Heart right ventricle (tissue), 16 donors: ENCODE results near the gene FOXO3. TPM values are rescaled to one million over a fixed set of nuclear protein-coding genes. Genes with fewer than 3 reads are reported as not detected.
"Not testable (repeated sequence)": the region's sequence is repeated elsewhere in the genome, so short reads cannot be mapped to it uniquely, and the experiment has no call there.

Source experiments
- ATAC-seq, 8 donors: fragments of 200-7000 bp; cut with Tn5 transposase; one replicate each; pipeline ENCODE4 v1.9.1; 2020; ENCODE audit warnings: mild to moderate bottlenecking in 8 of 8, moderate library complexity in 8 of 8, moderate number of reproducible peaks in 1 of 8
- DNase-seq, 2 donors: peaks; one replicate each; pipeline ENCODE4 v3.0.0-alpha.2; 2020
- H3K27ac ChIP-seq, 10 donors: fragments of 200-600 bp; sonication (generic) in 2 of 10; one replicate each; pipeline versions ENCODE4 v1.5.0 to v1.8.0; 2020 to 2022; ENCODE audit warnings: mild to moderate bottlenecking in 3 of 10
- H3K27me3 ChIP-seq, 7 donors: fragments of 200-600 bp; one replicate each; pipeline ENCODE4 v1.8.0; 2021 to 2022; ENCODE audit warnings: mild to moderate bottlenecking in 2 of 7
- H3K36me3 ChIP-seq, 9 donors: fragments of 200-600 bp; sonication (generic) in 1 of 9; one replicate each; pipeline versions ENCODE4 v1.5.0 to v1.8.0; 2020 to 2022; ENCODE audit warnings: mild to moderate bottlenecking in 2 of 9
- H3K4me1 ChIP-seq, 9 donors: fragments of 200-600 bp; sonication (generic) in 1 of 9; one replicate each; pipeline versions ENCODE4 v1.5.0 to v1.8.0; 2020 to 2022; ENCODE audit warnings: mild to moderate bottlenecking in 4 of 9
- H3K4me3 ChIP-seq, 10 donors: fragments of 200-600 bp; sonication (generic) in 2 of 10; one replicate each; pipeline versions ENCODE4 v1.5.0 to v1.8.0; 2020 to 2022; ENCODE audit warnings: mild to moderate bottlenecking in 7 of 10, moderate library complexity in 2 of 10
- H3K9me3 ChIP-seq, 11 donors: fragments of 200-600 bp in 10 of 11; sonication (generic) in 2 of 11; one replicate each; pipeline versions ENCODE4 v1.5.0 to v1.8.0; 2013 to 2022; ENCODE audit warnings: mild to moderate bottlenecking in 2 of 11, control low read depth in 1 of 11, moderate library complexity in 1 of 11
- WGBS, 2 donors: extraction: QIAGEN DNeasy Blood & Tissue Kit; methylation state at CpG; one replicate each; pipeline ENCODE4 v1.1.7; 2013; ENCODE audit warnings: inconsistent platforms in 1 of 2; 5-methylcytosine and 5-hydroxymethylcytosine counted together
- intact Hi-C, 10 donors: fragments of 100-400 bp; cut with DNase I; formaldehyde crosslinking; loops; one replicate each; pipeline versions ENCODE4 v1.11.1 to v1.14.2; 2022
- polyA plus RNA-seq, 2 donors: library from polyadenylated mRNA; stranded (reverse); fragments of 200-250 nt; gene quantifications; one replicate each; pipeline ENCODE4 v1.2.3, GENCODE V29; 2013
- total RNA-seq, 10 donors: library from RNA; stranded (reverse); fragmentation: NEBNext Ultra II Directional in 3 of 10; extraction: Animal tissue kit (Norgen Biotek cat#: 25700) in 3 of 10; gene quantifications; one replicate each; pipeline versions ENCODE4 v1.2.1 to v1.2.4, GENCODE V29; 2021 to 2023
- TF ChIP-seq, protein P1 (sequence below), 9 donors: fragments of 200-600 bp; sonication (generic) in 2 of 9; IDR thresholded peaks; one replicate each; pipeline versions ENCODE4 v1.5.0 to v1.8.0; 2021 to 2022; ENCODE audit warnings: antibody characterized with exemption in 9 of 9, mild to moderate bottlenecking in 5 of 9, moderate library complexity in 1 of 9
- donor health status: Arrhythmogenic right ventricular cardiomyopathy.
- donor health status: ischemic (EF 13 %, LVEDD 7.1; RV severe dilation, severe dysfunction).
- donor health status: healthy with polysubstance abuse.
- donor health status: DM: no; HTN: yes; CAD: no.
- donor health status: DM: no; HTN: no; CAD: no.
- donor health status: ischemic (EF 25% LVEDD 6.9; RV normal size, moderate dysfunction).
- donor health status: ischemic (EF 25% LVEDD 5.7; RV mildly dilated, moderate dysfunction).
- donor health status: healthy.
- donor health status: DM: yes; HTN: yes; CAD: no.
- donor health status: Ischemic cardiomyopathy.
- donor health status: ischemic (EF 35%, LVEDD 5.7; RV mildly dilated, moderate dysfunction).
- donor health status: nonischemic (EF 11% LVEDD 7.7; RV severe dilation, severe dysfunction).
- donor health status: DM: yes; HTN: yes; CAD: no.
- donor health status: PGD.
- donor health status: ischemic (EF 29% LVEDD 5.4; RV normal size, mild dysfunction).
- donor health status: nonischemic (EF 23%, LVEDD 6.1; RV moderate dilation, normal function).

Gene FOXO3
- total and polyA plus RNA-seq, 12 donors, result 16.8 to 52.6 (median 37.0) TPM

- intact Hi-C loops, result loop anchor here in 4 of 10 donors (5.0 to 10.0 kb wide), 2 partner anchors 93 to 124 kb away; partner anchors contain the start of gene FOXO3 (in 3 of the 4)
- TF ChIP-seq, protein P1, sequence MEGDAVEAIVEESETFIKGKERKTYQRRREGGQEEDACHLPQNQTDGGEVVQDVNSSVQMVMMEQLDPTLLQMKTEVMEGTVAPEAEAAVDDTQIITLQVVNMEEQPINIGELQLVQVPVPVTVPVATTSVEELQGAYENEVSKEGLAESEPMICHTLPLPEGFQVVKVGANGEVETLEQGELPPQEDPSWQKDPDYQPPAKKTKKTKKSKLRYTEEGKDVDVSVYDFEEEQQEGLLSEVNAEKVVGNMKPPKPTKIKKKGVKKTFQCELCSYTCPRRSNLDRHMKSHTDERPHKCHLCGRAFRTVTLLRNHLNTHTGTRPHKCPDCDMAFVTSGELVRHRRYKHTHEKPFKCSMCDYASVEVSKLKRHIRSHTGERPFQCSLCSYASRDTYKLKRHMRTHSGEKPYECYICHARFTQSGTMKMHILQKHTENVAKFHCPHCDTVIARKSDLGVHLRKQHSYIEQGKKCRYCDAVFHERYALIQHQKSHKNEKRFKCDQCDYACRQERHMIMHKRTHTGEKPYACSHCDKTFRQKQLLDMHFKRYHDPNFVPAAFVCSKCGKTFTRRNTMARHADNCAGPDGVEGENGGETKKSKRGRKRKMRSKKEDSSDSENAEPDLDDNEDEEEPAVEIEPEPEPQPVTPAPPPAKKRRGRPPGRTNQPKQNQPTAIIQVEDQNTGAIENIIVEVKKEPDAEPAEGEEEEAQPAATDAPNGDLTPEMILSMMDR (IDR thresholded peaks at IDR 0.05), result no peak
Measured at GRCh38 chr6:108658174-108658573, 97.5 kb downstream of the FOXO3 start.

GRCh38 chr6:108658785-108659184 lies 98.1 kb downstream of the FOXO3 start:
- not testable (repeated sequence) for ATAC-seq, H3K27ac ChIP-seq, H3K27me3 ChIP-seq, H3K9me3 ChIP-seq, DNase-seq, H3K36me3 ChIP-seq, H3K4me3 ChIP-seq
- intact Hi-C loops, result loop anchor here in 4 of 10 donors (5.0 to 10.0 kb wide), 2 partner anchors 94 to 124 kb away; partner anchors contain the start of gene FOXO3 (in 3 of the 4)
- peaks cover 20 to 93% (median 71%) of the 10 kb centered on the region in 9 donors for H3K4me1 ChIP-seq
- 95 to 97% methylated on average over 4 of the region's 4 CpGs for WGBS, 2 donors

More at GRCh38 chr6:108658174-108658573, 97.5 kb downstream of the FOXO3 start:
- H3K9me3 ChIP-seq, result no peaks in the 10 kb centered on the region
- H3K36me3 ChIP-seq, result peaks cover 0 to 2% (median 0%) of the 10 kb centered on the region in 9 donors
- no peak for ATAC-seq
- H3K27ac ChIP-seq, result peak overlapping the region in 3 of 10 donors; percentile 10 to 90 (median 90)
- H3K27me3 ChIP-seq, result no peaks in the 10 kb centered on the region
- H3K4me1 ChIP-seq, result peaks cover 21 to 99% (median 78%) of the 10 kb centered on the region in 9 donors
- WGBS, 2 donors, result 94% methylated on average over 2 of the region's 2 CpGs
- no peak overlapping the region for H3K4me3 ChIP-seq
- no peak for DNase-seq

- H3K4me1 ChIP-seq, result peaks cover 19 to 80% (median 57%) of the 10 kb centered on the region in 9 donors
- H3K36me3 ChIP-seq, result peaks cover 0 to 19% (median 4%) of the 10 kb centered on the region in 9 donors
- H3K9me3 ChIP-seq, result no peaks in the 10 kb centered on the region
- no peaks in the 10 kb centered on the region for H3K27me3 ChIP-seq
- TF ChIP-seq, protein P1 (IDR thresholded peaks at IDR 0.05), result no peak
- ATAC-seq (no peak), DNase-seq (no peak)
- no peak overlapping the region for H3K4me3 ChIP-seq
- H3K27ac ChIP-seq, result peak overlapping the region in 2 of 10 donors; percentile 11 to 48
- intact Hi-C loops, result no loop called here
- WGBS, 2 donors, result 77 to 79% methylated on average over 4 of the region's 4 CpGs
Measured at GRCh38 chr6:108660251-108660650, 99.5 kb downstream of the FOXO3 start.

GRCh38 chr6:108661430-108661829 lies 100.7 kb downstream of the FOXO3 start:
- ATAC-seq, result peak in 6 of 8 donors; percentile 8 to 54 (median 29)
- intact Hi-C loops, result no loop called here
- H3K27ac ChIP-seq, result peak overlapping the region in 8 of 10 donors; percentile 2 to 61 (median 15)

More at GRCh38 chr6:108661430-108661829, 100.7 kb downstream of the FOXO3 start:
- Histone ChIP-seq H3K4me1 (peaks cover 13 to 80% (median 45%) of the 10 kb centered on the region in 9 donors), H3K36me3 (peaks cover 0 to 30% (median 4%) of the 10 kb centered on the region in 9 donors), H3K9me3 (no peaks in the 10 kb centered on the region), H3K4me3 (no peak overlapping the region), H3K27me3 (no peaks in the 10 kb centered on the region)
- WGBS, 2 donors, result 63 to 67% methylated on average over 1 of the region's 1 CpG
- no peak for DNase-seq
- TF ChIP-seq, protein P1 (IDR thresholded peaks at IDR 0.05), result no peak
